NOMO-1 treated with DMSO at 0.1 percent for 48 hours (cell line): Measurements from ENCODE around the gene OBSCN.
"Not testable (repeated sequence)": the region's sequence is repeated elsewhere in the genome, so short reads cannot be mapped to it uniquely, and the experiment has no call there.

Source experiments
- DNase-seq: peaks from one replicate; lab custom pipeline; 2025; ENCODE audit not compliant: unreplicated experiment; lab: John Stamatoyannopoulos, UW

Gene OBSCN

DNA sequence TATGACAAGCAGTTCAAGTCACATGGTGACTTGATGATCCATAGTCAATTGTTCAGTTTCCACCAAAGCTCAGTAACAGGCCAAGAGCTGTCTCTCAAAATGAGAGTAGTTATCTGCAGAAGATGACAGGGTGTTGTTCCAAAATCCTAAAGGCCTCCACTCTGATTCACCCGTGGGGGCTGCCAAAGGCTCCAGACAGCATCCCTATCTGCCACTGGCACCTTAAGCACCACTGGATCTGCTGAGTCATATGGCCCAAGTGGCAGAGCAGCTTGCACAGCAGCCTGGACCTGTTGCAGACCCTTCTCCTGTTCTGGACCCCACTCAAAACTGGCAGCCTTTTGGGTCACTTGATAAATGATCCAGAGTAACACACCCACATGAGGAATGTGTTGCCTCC, 44.6 kb downstream of the OBSCN start:
- DNase-seq: not testable (repeated sequence)

DNA sequence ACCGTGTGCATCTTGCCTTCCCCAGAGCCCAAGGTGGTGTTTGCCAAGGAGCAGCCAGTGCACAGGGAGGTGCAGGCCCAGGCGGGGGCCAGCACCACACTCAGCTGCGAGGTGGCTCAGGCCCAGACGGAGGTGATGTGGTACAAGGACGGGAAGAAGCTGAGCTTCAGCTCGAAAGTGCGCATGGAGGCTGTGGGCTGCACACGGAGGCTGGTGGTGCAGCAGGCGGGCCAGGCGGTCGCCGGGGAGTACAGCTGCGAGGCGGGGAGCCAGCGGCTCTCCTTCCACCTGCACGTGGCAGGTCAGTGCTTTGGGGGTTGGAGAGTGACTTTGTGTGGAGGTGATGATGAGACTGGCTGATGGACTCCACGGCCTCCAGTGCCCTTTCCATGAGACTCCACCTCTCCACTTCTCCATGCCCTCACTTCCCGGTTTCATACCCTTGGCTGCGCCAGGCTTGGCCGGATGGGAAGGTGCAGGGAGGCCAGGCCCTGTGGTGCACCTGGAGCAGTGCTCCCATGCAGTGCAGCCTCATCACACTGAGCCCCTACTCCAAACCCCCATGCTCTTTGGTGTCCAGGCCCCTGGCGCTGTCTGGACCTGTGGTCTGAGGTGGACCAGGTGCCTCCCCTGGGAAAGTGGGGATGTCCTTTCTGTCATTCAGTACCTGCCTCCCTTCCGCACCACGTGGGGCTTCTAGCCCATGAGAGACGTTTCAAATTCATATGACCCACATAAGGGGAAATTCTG, 49.0 kb downstream of the OBSCN start:
- DNase-seq: no peak

DNA sequence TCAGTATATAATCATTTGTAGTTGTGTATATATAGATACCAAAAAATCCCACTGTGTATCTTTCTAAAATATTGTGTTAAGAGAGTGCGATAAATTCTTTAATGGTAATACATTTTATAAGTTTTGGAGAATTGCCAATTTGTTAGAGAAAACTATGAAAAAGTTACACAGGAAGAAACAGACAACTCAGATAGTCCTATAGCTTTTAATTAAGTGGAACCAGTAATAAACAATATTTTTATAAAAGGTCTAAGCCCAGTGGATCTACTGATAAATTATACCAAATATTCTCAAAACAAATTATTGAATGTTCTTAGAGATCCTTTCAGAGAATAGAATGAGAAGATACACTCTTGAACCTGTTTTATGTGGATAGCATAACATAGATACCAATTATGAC, 50.6 kb downstream of the OBSCN start:
- no peak for DNase-seq

GRCh38 chr1:228259368-228259894, 51.6 kb downstream of the OBSCN start:
- no peak for DNase-seq

DNA sequence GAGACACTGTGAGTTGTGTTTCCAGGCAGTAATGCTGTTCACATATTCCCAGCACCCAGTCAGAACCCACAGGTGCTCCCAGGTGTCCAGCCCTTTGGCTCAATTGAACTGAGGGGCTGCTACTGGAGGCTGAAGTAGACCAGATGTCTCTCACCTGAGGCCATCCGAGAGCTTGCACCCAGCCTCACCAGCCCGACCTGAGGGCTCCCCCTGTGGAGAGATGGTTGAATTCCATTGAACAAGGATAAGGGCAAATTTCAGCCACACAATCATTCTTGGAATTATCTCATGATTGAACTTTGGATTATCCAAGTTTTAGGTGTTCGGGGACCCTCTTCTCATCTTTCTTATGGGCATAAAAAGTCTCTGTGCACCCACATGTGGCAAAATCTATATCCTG, 52.1 kb downstream of the OBSCN start:
- no peak for DNase-seq

DNA sequence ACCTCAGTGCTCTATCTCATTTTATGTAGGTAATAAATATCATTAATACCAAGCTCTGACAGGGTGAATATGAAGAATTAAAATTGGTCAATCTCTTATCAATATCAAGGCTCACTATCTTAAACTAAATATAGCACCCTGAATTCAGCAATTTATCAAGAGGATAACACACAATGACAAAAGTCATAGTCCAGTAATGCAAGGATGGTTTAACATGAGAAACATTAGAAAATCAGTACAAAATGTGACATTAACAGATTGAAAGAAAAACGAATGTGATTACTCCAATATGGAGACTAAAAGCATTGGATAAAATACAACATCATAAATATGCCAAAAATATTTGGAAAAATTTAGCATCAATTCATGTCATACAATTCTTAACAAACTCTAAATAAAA, 53.9 kb downstream of the OBSCN start:
- no peak for DNase-seq

DNA sequence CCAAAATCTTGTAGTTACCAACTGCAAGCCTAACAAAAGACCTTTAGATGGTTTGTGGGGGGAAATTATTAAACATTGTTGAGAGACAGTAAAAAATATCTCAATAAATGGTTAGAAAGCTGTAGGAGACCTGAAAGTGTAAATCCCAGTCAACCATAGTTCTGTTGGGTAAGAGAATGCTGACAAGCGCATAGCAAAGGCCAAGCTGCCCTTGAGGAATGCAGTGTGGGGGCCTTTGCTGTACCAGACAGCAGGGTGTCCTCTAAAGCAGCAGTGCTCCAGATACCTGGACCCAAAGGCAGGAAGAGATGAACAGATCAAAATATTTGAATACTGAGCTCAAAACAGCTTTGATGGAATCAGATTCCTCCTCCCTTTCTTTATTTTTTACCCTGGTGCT, 54.6 kb downstream of the OBSCN start:
- DNase-seq: no peak

- DNase-seq: no peak
These were observed 55.8 kb downstream of the OBSCN start for GRCh38 chr1:228263636-228264035.

GRCh38 chr1:228264090-228264829, 56.4 kb downstream of the OBSCN start:
- no peak for DNase-seq

GRCh38 chr1:228265167-228265566, 57.3 kb downstream of the OBSCN start:
- no peak for DNase-seq

GRCh38 chr1:228267962-228268880, 60.4 kb downstream of the OBSCN start:
- DNase-seq: no peak

- no peak for DNase-seq
These were observed 61.0 kb downstream of the OBSCN start for GRCh38 chr1:228268881-228269265.

- DNase-seq: not testable (repeated sequence)
These were observed 61.6 kb downstream of the OBSCN start for GRCh38 chr1:228269431-228269830.

DNA sequence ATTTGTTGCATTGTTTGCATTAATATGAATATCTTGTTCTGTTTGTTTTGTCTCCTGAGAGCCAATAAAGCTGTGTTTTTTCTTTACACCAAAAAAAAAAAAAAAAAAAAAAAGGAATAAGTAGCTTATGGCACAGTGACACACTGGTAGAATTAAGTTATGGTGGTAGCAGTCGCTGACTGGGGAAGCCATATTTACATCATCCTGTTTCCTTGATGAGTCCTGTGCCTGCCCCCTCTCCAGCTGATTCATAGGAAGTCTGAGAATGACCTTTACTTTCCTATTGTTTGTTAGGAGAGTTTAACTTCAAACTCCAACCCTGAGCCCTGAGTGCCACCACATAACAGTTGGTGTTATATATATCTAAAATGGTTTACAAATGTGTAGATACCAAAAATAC, 62.2 kb downstream of the OBSCN start:
- DNase-seq: no peak

DNA sequence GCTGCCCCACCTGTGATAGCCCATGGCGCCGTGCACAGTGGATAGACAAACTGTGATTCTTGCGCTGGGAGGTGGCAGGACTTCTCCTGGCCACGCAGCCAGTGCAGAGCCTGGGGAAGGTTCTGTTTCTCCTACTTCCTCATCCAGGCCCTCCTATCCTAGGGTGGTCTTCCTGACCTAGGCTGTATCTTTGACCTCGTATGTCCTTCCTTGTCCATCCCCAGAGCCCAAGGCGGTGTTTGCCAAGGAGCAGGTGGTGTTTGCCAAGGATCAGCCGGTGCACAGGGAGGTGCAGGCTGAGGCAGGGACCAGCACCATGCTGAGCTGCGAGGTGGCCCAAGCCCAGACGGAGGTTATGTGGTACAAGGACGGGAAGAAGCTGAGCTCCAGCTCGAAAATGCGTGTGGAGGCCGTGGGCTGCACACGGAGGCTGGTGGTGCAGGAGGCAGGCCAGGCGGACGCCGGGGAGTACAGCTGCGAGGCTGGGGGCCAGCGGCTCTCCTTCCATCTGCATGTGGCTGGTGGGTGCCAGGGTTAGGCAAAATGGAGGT, 63.9 kb downstream of the OBSCN start:
- DNase-seq: no peak

- DNase-seq: no peak
These were observed 64.5 kb downstream of the OBSCN start for GRCh38 chr1:228272331-228272791.

DNA sequence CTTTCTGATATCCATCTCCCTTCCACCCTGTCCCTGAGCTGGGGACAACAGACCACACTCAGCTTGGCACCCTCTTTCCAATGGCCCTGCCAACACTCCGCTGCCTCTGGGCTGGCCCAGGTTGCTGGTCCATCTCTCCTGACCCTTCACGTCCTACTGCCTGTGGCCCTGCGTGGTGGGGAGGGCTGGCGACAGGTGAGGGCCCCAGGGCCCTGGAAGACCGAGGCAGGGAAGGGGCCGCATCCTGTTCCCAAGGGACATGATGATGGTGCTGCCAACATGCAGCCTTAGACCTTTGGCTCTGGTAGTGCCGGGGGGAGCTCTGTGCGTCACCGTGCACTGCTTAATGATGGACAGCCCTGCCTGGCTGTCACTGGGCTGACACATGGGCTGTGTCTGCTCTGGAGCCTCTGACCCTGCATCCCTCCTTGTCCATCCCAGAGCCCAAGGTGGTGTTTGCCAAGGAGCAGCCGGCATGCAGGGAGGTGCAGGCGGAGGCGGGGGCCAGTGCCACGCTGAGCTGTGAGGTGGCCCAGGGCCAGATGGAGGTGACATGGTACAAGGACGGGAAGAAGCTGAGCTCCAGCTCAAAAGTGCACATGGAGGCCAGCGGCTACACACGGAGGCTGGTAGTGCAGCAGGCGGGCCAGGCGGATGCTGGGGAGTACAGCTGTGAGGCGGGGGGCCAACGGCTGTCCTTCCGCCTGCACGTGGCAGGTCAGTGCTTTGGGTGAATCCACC, 65.2 kb downstream of the OBSCN start:
- DNase-seq: no peak

- no peak for DNase-seq
These were observed 66.0 kb downstream of the OBSCN start for GRCh38 chr1:228273720-228274451.

DNA sequence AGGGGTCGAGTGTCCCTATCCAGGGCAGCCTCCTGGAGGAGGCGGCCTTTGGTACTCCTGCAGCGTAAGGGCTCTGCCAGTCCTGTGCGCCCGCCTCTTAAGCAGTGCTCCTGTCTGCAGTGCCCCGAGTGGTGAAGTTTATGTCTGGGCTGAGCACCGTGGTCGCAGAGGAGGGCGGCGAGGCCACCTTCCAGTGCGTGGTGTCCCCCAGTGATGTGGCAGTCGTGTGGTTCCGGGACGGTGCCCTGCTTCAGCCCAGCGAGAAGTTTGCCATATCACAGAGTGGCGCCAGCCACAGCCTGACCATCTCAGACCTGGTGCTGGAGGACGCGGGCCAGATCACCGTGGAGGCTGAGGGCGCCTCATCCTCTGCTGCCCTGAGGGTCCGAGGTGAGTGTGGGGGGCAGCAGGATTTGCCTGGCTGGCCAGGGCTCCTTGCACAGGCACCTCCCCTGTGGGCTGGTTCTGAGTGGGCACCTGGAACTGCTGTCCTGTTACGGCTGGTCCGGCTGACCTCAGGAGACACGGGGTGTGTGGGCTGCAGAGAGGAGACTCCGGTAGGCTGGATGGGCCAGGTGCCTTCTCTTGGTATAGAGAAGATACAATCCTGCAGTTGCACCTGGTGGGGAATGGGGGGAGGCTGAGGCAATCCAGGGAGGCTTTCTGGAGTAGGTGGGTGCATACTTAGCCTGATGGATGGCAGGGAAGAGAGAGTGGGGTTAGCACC, 66.8 kb downstream of the OBSCN start:
- DNase-seq: no peak
